Fibroblast of skin of right quadriceps (primary cell): ENCODE data around the gene DOK3.
"Not testable (repeated sequence)": the region's sequence is repeated elsewhere in the genome, so short reads cannot be mapped to it uniquely, and the experiment has no call there.

Experiments used
- DNase-seq: peaks from one replicate; pipeline ENCODE4 v3.0.0-alpha.2; 2013

Gene DOK3

GRCh38 chr5:177534433-177534832 lies 24.8 kb upstream of the DOK3 start:
- not testable (repeated sequence) for DNase-seq

DNA sequence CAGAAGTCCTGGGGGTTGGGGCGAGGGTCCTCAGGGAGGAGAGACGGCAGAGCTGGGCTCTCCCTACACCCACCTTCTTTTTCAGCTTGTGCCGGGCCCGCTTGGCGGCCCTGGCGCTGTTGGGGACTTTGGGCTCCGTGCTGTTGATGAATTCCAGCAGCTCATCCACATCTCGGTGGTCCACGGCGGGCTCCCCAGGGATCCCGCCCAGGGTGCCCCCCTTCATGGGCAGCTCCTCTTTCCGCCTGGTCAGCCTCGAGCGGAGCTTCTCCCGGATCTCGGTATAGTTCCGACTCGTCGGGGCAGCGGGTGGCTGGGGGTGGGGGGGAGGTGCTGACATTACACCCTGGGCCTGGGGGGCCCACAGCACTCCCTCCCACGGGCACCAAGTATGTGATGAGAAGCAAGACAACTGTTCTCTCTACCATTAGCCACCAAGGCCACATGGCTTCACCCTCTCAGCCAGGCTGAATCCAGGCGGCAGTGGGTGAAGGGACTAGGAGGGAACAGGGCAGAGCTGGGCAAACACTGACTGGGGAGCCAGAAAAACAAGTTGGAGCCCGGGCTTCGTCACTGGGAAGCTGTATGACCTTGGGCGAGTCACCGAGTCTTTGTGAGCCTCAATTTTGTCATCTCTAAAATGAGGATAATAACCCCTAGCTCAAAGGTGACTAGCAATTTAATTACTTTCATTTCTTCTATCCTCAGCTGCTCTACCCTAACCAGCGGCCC lies 21.7 kb upstream of the DOK3 start:
- no peak for DNase-seq

DNA sequence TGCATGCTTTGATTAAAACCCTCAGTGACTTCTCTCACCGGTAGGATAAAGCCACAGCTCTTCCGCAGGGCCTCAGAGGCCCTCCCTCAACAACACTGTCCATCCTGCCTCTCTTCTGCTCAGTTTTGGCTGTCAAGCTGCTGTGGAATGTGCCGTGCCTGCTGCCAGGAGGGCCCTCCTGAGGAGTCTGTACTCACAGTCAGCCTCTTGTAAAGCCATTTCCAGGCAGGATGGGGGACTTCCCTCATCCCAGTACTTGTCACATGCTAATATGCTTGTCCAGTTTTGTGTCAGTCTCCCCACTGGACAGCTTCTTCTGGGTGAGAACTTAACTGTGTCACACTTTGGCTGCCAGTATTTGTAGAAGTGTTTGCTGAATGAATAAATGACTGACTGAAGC lies 21.0 kb upstream of the DOK3 start:
- no peak for DNase-seq

- no peak for DNase-seq
These were observed 19.9 kb upstream of the DOK3 start for GRCh38 chr5:177529247-177530203.

DNA sequence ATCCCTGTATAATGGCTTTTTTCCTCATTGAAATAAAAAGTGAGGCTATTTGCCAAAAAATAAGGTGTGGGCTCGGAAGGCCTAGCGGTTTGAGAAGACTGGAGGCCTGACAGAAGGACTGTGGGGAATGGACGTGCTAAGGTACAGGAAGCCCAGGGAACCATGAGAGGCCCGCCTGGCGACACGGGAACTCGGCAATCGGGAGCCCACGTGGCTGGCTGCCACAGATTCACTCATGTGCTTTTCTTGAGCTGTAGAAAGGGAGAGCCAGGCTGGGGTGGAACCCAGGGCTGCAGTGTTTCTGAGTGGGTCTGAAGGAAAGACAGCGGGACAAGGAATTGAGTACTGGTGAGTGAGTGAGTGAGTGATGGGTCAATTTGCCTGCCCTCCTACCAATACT lies 19.0 kb upstream of the DOK3 start:
- no peak for DNase-seq

- no peak for DNase-seq
These were observed 18.0 kb upstream of the DOK3 start for GRCh38 chr5:177527595-177527994.

GRCh38 chr5:177526791-177527190 lies 17.2 kb upstream of the DOK3 start:
- no peak for DNase-seq

GRCh38 chr5:177526191-177526590 lies 16.6 kb upstream of the DOK3 start:
- no peak for DNase-seq

GRCh38 chr5:177524941-177525655 lies 15.5 kb upstream of the DOK3 start:
- no peak for DNase-seq

DNA sequence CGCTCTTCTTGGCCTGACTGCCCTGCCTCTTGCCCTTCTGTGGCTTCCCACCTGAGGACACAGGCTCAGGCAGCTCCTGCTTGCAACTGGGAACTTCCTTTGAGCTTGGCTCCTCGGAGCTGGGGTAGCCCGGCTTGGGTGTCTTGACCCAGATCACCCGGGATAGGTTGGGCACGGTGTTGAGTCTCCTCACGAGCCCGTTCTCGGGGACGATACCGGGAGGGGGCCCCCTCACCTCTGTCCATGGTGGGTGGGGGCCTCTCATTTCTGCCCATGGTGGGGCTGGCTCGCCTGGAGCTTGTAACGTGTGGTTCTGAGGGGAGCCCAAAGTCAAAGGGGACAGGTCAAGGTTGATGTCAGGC lies 14.9 kb upstream of the DOK3 start:
- no peak for DNase-seq

GRCh38 chr5:177523711-177524538 lies 14.3 kb upstream of the DOK3 start:
- DNase-seq: no peak

- DNase-seq: no peak
These were observed 11.4 kb upstream of the DOK3 start for GRCh38 chr5:177520916-177521513.

GRCh38 chr5:177520271-177520670 lies 10.6 kb upstream of the DOK3 start:
- DNase-seq: no peak

- DNase-seq: no peak
These were observed 10.0 kb upstream of the DOK3 start for GRCh38 chr5:177519463-177520235.

DNA sequence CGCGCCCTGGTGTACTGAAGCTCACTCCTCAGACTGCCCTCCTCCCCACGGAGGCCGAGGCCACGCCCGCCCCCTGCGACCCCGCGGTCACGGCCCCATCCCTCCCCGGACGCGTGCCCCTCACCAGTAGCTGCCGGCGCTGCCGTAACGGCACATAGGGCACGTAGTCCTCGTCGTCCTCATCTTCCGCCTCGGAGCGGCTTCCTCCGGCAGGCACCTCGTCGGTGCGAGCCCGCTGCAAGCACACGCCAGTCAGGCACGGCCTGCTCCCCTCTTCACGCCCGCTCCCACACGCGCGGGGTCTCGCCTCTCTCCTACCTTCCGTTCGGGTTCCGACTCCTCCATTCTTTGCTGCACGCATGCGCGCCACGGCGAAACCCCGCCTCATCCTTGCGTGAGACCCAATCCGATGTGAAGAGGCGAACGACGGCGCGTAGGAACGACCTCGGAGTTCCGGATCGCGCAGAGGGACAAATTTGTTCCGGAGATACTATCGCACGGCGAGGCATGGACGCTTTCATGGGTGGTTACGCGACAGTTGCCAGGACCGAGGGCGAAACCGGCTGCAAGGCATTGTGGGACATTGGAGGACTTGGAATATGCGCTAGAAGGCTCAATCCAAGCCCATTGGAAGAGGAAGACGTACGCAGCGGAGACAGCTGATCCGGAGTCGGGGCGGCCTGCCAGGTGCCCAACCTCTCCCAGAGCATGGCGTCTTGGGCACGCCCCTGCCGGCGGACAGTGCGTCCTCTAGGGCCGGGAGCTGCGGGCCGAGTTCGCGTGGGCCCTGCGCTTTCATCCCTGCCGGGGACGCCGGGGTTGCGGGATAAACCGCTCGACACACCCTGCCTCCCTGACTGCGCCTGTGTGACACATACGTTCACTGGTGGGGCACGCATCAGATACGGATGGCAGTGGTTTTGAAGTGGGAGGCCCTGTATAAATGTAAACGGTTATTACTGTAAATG lies 7.3 kb upstream of the DOK3 start, which contains the start of gene DDX41:
Gene DDX41 (minus strand): TSS at position 361 of the 968 bp plus-strand sequence. CDS start 16 bp downstream, at position 345.
- peak; percentile 99 for DNase-seq

DNA sequence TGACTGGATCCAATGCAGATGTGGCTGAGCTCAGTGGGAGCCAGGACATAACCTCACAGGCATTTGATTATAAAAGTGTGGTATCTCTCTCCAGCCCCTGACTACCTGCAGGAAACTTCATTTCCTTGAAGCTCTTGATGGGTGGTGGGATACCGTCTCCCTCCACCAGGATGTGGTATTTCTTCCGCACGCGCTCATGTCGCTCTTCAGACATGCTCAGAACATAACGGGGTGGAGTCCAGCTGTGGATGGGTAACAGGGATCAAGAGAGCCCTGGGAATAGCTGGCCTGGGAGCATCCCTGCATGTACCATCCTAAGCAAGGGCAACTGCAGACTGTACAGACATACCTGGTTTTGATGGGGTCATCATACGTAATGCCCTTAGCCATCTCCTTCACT lies 6.0 kb upstream of the DOK3 start:
- DNase-seq: no peak

DNA sequence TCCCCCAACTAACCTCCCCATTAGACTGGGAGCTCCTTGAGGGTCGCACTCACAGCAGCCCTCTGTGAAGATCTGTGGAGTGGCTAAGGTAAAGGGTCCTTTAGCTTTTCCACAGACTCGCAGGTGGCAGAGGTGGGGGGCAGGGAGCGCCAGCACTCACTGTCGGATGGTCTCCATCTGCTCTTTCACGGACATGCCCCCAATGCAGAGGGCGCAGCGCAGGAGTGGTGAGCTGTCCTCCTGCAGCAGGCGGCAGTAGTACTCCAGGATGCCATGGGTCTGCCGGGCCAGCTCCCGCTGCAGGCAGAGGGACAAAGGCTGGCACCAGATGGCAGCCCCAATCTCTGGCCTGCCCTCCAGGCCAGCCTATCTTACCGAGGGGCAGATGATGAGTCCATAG lies 4.9 kb upstream of the DOK3 start:
- no peak for DNase-seq

DNA sequence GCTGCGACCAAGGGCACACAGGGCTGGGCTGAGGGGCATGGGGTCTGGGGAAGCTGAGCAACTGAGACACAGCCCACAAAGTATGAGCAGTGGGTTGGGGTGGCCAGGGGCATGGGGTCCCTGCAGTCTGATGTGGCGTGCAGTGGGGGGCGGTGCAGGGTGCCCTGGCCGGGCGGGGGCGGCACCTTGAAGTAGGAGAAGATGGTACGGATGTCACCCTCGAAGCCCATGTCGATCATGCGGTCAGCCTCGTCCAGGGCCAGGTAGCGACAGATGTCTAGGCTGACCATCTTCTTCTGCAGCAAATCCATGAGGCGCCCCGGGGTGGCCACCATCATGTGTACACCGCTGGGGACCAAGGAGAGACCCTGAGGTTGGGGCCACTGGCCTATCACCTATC lies 3.9 kb upstream of the DOK3 start:
- no peak for DNase-seq

DNA sequence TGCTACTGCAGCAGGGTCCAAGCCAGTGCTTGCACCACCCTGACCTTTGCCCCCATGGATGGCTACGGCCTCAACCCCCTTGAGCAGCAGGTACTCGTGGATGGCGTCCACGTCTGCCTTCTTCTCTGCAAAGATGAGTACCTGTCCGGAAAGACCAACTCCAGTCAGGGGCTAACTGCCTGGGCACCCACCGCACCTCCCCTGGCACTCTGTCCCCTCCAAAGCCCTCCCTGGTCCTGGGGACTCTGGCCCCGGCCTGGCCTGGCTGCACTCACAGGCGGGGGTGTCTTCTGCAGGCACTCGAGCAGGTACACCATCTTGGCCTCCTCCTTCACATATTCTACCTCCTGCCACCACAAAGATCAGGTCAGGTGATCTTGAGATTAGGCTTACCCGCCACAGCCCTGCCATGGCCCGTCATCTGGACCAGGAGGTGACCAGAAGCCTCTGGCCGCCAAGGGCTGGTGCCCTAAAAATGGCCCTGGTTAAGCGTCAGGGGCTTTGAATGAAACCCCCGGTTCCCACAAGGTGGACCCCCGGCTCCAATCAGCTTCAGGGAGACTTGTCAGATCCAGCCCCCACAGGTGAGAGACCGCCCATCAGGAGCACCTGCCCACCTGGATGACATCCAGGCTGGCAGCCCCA lies 3.2 kb upstream of the DOK3 start:
- DNase-seq: no peak
